Transverse colon (tissue), 4 donors: Measurements from ENCODE around the gene CCDC179. TPM values are rescaled to one million over a fixed set of nuclear protein-coding genes. Genes with fewer than 3 reads are reported as not detected.

ENCODE experiments used
- DNase-seq: peaks from one replicate; pipeline ENCODE4 v3.0.0-alpha.2; 2019
- H3K27ac ChIP-seq, 4 donors: fragments of 200-600 bp; sonication (generic); 2 replicates each; pipeline ENCODE4 v1.5.1; 2016 to 2018; ENCODE audit warnings: inconsistent platforms in 4 of 4
- H3K27me3 ChIP-seq: fragments of 200-600 bp; sonication (generic); 2 replicates; pipeline ENCODE4 v1.5.1; 2017; ENCODE audit warnings: inconsistent platforms
- H3K36me3 ChIP-seq, 4 donors: fragments of 200-600 bp; sonication (generic); 2 replicates each; pipeline ENCODE4 v1.5.1; 2017 to 2019; ENCODE audit warnings: inconsistent platforms in 4 of 4
- H3K4me1 ChIP-seq, 4 donors: fragments of 200-600 bp; sonication (generic); 2 replicates each; pipeline ENCODE4 v1.5.1; 2017 to 2020; ENCODE audit warnings: inconsistent platforms in 4 of 4
- H3K4me3 ChIP-seq, 4 donors: fragments of 200-600 bp; sonication (generic); 1 replicate in 1 of 4; 2 replicates in 3 of 4; pipeline versions ENCODE4 v1.5.1 to v1.6.1; 2017 to 2019; ENCODE audit warnings: inconsistent platforms in 4 of 4
- H3K9me3 ChIP-seq, 2 donors: fragments of 200-600 bp; sonication (generic); 2 replicates each; pipeline ENCODE4 v1.5.1; 2017 to 2019; ENCODE audit warnings: inconsistent platforms in 2 of 2
- EP300 ChIP-seq: sonication (generic); formaldehyde crosslinking; IDR thresholded peaks from one replicate; pipeline ENCODE4 v1.6.1; 2017; ENCODE audit warnings: antibody characterized with exemption, low read depth
- POLR2A ChIP-seq: fragments of 450-650 bp; IDR thresholded peaks from one replicate; pipeline ENCODE4 v1.6.1; 2016; ENCODE audit warnings: antibody characterized with exemption, mild to moderate bottlenecking, moderate library complexity
- POLR2AphosphoS5 ChIP-seq, 3 donors: sonication (generic); formaldehyde crosslinking; IDR thresholded peaks; one replicate each; pipeline ENCODE4 v1.6.1; 2016; ENCODE audit warnings: antibody characterized with exemption in 3 of 3
- WGBS, 2 donors: methylation state at CpG; one replicate each; pipeline ENCODE4 v1.1.5; 2018; ENCODE audit warnings: low coverage in 1 of 2; 5-methylcytosine and 5-hydroxymethylcytosine counted together
- in situ Hi-C, 4 donors: fragments of 200-750 bp; cut with MboI; loops; one replicate each; pipeline versions ENCODE4 v1.15.0 to v1.15.1; 2017; ENCODE audit warnings: low sequenced_read_pairs in 3 of 4, low pct_ligation_motif_present in 1 of 4, low pct_unique_long_range_greater_than_20kb in 1 of 4
- intact Hi-C: fragments of 100-400 bp; cut with DNase I; formaldehyde crosslinking; loops from one replicate; pipeline ENCODE4 v1.15.1; 2023; ENCODE audit warnings: low total_unique reads
- total RNA-seq, 4 donors: library from RNA; depleted of rRNA; stranded (reverse); fragments of >200 nt; gene quantifications; one replicate each; pipeline ENCODE4 v1.1.0, GENCODE V29; 2016
- TF ChIP-seq, protein P1 (sequence below), 5 experiments: fragments of 200-600 bp in 3 of 5; fragments of 450-650 bp in 2 of 5; sonication (generic) in 3 of 5; IDR thresholded peaks; 1 replicate in 2 of 5; 2 replicates in 3 of 5; pipeline ENCODE4 v1.5.1; 2016 to 2017; ENCODE audit warnings: antibody characterized with exemption in 5 of 5, inconsistent platforms in 3 of 5, mild to moderate bottlenecking in 2 of 5, moderate library complexity in 1 of 5

CCDC179 gene
- total RNA-seq, 4 donors from 2014 or later, result not detected

DNA sequence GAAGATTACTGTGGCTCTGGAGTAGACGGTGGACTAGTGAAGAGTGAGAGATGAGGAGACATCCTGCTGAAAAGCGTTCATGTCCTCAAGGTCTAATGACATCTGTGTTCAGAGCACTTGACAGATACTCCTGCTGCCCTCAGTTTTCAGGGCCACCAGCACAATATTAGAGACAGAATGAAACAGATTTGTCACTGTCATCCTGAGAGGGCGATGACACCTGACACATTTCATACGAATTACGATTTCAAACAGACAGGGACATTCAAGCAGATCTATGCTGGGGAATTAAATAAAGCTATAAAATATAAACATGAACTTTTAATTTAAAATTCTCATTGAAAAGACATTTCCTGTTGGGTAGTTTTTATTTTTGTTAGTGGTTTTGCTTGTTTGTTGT, 59.8 kb downstream of the CCDC179 start:
- WGBS, 2 donors, result 83 to 84% methylated on average over 5 of the region's 5 CpGs

DNA sequence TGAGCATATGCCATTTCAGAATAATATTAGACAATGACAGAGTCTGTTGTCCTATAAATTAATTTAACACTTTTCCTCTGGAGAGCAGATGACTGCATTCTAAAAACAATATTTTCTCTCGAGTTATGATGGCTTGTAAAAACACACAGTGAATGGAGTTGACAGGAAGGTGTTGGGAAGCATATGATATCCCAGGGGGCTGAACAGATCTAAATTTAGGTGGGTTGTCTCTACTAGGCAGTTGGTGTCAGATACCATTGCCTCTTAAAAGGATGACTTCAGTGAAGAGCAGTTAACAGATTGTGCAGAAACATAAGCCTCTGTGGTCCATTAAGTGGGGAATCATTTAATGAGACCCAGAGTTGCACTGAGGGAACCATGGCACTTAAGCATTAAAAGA, 61.4 kb downstream of the CCDC179 start:
- in situ Hi-C loops, result loop anchor here in 3 of 4 donors (10.0 to 25.0 kb wide), 3 partner anchors 462 to 562 kb away; partner anchors contain the start of gene SLC17A6 (in 3 of the 3)
- Histone ChIP-seq H3K9me3 (no peaks in the 10 kb centered on the region), H3K4me3 (no peak overlapping the region), H3K27ac (no peak overlapping the region), H3K27me3 (no peaks in the 10 kb centered on the region), H3K36me3 (no peaks in the 10 kb centered on the region), H3K4me1 (no peaks in the 10 kb centered on the region)
- no peak for DNase-seq
- 60 to 78% methylated on average over 1 of the region's 1 CpG for WGBS, 2 donors
- no peak for TF ChIP-seq EP300
- intact Hi-C loops, result no loop called here

More for the DNA sequence above, 59.8 kb downstream of the CCDC179 start:
- no peak for DNase-seq
- Histone ChIP-seq H3K4me1 (no peaks in the 10 kb centered on the region), H3K9me3 (no peaks in the 10 kb centered on the region), H3K4me3 (no peak overlapping the region), H3K27ac (no peak overlapping the region), H3K27me3 (no peaks in the 10 kb centered on the region), H3K36me3 (no peaks in the 10 kb centered on the region)
- in situ Hi-C loops (no loop called here), intact Hi-C loops (no loop called here)
- TF ChIP-seq POLR2AphosphoS5 (IDR thresholded peaks at IDR 0.05) (no peak), EP300 (no peak), POLR2A (no peak)
- TF ChIP-seq, protein P1, sequence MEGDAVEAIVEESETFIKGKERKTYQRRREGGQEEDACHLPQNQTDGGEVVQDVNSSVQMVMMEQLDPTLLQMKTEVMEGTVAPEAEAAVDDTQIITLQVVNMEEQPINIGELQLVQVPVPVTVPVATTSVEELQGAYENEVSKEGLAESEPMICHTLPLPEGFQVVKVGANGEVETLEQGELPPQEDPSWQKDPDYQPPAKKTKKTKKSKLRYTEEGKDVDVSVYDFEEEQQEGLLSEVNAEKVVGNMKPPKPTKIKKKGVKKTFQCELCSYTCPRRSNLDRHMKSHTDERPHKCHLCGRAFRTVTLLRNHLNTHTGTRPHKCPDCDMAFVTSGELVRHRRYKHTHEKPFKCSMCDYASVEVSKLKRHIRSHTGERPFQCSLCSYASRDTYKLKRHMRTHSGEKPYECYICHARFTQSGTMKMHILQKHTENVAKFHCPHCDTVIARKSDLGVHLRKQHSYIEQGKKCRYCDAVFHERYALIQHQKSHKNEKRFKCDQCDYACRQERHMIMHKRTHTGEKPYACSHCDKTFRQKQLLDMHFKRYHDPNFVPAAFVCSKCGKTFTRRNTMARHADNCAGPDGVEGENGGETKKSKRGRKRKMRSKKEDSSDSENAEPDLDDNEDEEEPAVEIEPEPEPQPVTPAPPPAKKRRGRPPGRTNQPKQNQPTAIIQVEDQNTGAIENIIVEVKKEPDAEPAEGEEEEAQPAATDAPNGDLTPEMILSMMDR (IDR thresholded peaks at IDR 0.05), result no peak

DNA sequence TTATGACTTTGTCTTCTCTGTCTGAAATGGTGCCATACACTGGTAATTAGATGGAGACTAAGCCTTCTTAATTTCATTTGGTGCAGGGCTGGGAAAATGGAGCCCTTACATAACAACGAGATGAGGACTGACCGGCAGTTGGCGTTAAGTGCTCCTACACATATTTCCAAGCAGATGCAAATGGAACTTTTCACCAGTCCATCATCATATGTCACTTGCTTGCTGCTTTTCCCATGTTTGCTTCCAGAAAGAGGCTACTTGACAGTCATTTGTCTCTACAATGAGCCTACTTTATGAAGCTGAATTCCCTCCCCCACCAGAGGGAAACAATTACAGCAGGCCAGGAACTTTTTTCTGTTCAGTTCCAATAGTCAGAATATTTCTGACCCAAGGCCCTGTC, 63.2 kb downstream of the CCDC179 start:
- intact Hi-C loops (no loop called here), in situ Hi-C loops (loop anchor here in 3 of 4 donors (10.0 to 25.0 kb wide), 3 partner anchors 460 to 560 kb away; partner anchors contain the start of gene SLC17A6 (in 3 of the 3))
- DNase-seq, result no peak
- Histone ChIP-seq H3K27ac (no peak overlapping the region), H3K4me1 (no peaks in the 10 kb centered on the region), H3K4me3 (no peak overlapping the region), H3K9me3 (no peaks in the 10 kb centered on the region), H3K27me3 (no peaks in the 10 kb centered on the region), H3K36me3 (no peaks in the 10 kb centered on the region)
- TF ChIP-seq POLR2A, result no peak
- TF ChIP-seq POLR2AphosphoS5 (IDR thresholded peaks at IDR 0.05), result no peak
- TF ChIP-seq EP300, result no peak
- TF ChIP-seq, protein P1 (IDR thresholded peaks at IDR 0.05), result no peak
- 89 to 90% methylated on average over 3 of the region's 3 CpGs for WGBS, 2 donors

Other genes starting within 250 kb of the CCDC179 start
- 10 to 100 TPM in 1 of 4 donors, 1 to 10 TPM in 3; 2.2 to 10.9 (median 7.0) TPM for gene FANCF, start 234.7 kb downstream of the CCDC179 start, total RNA-seq
- 1 to 10 TPM in 3 of 4 donors, not detected in 1; 2.2 to 8.3 (median 4.2) TPM for gene GAS2, start 193.9 kb downstream of the CCDC179 start, total RNA-seq
- gene SVIP, start 30.7 kb downstream of the CCDC179 start, total RNA-seq, result 10 to 100 TPM in 2 of 4 donors, 1 to 10 TPM in 1, under 1 TPM in 1; 1.00 to 14.0 (median 9.9) TPM